HepG2 (cell line): Measurements from ENCODE around the gene SOX12. TPM values are rescaled to one million over a fixed set of nuclear protein-coding genes. Genes with fewer than 3 reads are reported as not detected.

Experiments used
- BRF2 ChIP-seq: sonication (generic); formaldehyde crosslinking; IDR thresholded peaks from 2 replicates; pipeline ENCODE4 v1.8.1; 2022; ENCODE audit warnings: mild to moderate bottlenecking, missing genetic modification reagents
- CEBPB ChIP-seq: IDR thresholded peaks from 2 replicates; pipeline ENCODE4 v1.6.1; 2011; ENCODE audit warnings: low read depth, low read length, improper control_type of control experiment, borderline replicate concordance
- FOXO4 ChIP-seq: sonication (generic); formaldehyde crosslinking; conservative IDR thresholded peaks from 2 replicates; pipeline ENCODE4 v1.8.1; 2023; ENCODE audit warnings: missing genetic modification reagents
- HNF4A ChIP-seq: sonication (generic); formaldehyde crosslinking; IDR thresholded peaks from 2 replicates; pipeline ENCODE4 v1.4.0; 2020; ENCODE audit warnings: missing genetic modification reagents
- HOMEZ ChIP-seq: IDR thresholded peaks from 2 replicates; pipeline ENCODE4 v1.6.1; 2016; ENCODE audit warnings: low read depth
- JUND ChIP-seq: sonication (generic); formaldehyde crosslinking; IDR thresholded peaks from 2 replicates; pipeline ENCODE4 v1.8.0; 2022; ENCODE audit warnings: mild to moderate bottlenecking, missing genetic modification reagents
- MEF2D ChIP-seq: sonication (generic); formaldehyde crosslinking; IDR thresholded peaks from 2 replicates; pipeline ENCODE4 v1.5.1; 2020; ENCODE audit warnings: mild to moderate bottlenecking, missing genetic modification reagents
- MTERF4 ChIP-seq: sonication (generic); formaldehyde crosslinking; IDR thresholded peaks from 2 replicates; pipeline ENCODE4 v1.8.0; 2023; ENCODE audit warnings: mild to moderate bottlenecking, missing genetic modification reagents
- NBN ChIP-seq: fragments of 450-650 bp; conservative IDR thresholded peaks from 2 replicates; pipeline ENCODE4 v1.6.1; 2017
- POLR2AphosphoS2 ChIP-seq: IDR thresholded peaks from 2 replicates; pipeline ENCODE4 v1.6.1; 2011; ENCODE audit warnings: low read depth, low read length, improper control_type of control experiment
- REXO4 ChIP-seq: sonication (generic); formaldehyde crosslinking; IDR thresholded peaks from 2 replicates; pipeline ENCODE4 v1.8.0; 2022; ENCODE audit warnings: missing genetic modification reagents, mild to moderate bottlenecking, borderline replicate concordance
- SMAD1 ChIP-seq: sonication (generic); formaldehyde crosslinking; IDR thresholded peaks from 2 replicates; pipeline ENCODE4 v1.4.0; 2020; ENCODE audit warnings: missing genetic modification reagents, low read depth, mild to moderate bottlenecking, borderline replicate concordance
- SMYD3 ChIP-seq: sonication (generic); formaldehyde crosslinking; IDR thresholded peaks from 2 replicates; pipeline ENCODE4 v1.8.1; 2023; ENCODE audit warnings: mild to moderate bottlenecking, missing genetic modification reagents
- YY1 ChIP-seq: IDR thresholded peaks from 2 replicates; pipeline ENCODE4 v1.6.1; 2011; ENCODE audit warnings: low read length, low read depth, moderate library complexity, mild to moderate bottlenecking; ENCODE audit not compliant: insufficient read depth, insufficient replicate concordance
- ZNF281 ChIP-seq: sonication (generic); formaldehyde crosslinking; IDR thresholded peaks from 2 replicates; pipeline ENCODE4 v1.4.0; 2020; ENCODE audit warnings: missing genetic modification reagents, borderline replicate concordance
- ZNF333 ChIP-seq: sonication (generic); formaldehyde crosslinking; IDR thresholded peaks from 2 replicates; pipeline ENCODE4 v1.4.0; 2020; ENCODE audit warnings: mild to moderate bottlenecking, missing genetic modification reagents, borderline replicate concordance
- ZNF44 ChIP-seq: sonication (generic); formaldehyde crosslinking; IDR thresholded peaks from 2 replicates; pipeline ENCODE4 v1.5.1; 2020; ENCODE audit warnings: mild to moderate bottlenecking, missing genetic modification reagents
- ZNF569 ChIP-seq: sonication (generic); formaldehyde crosslinking; IDR thresholded peaks from 2 replicates; pipeline ENCODE4 v1.5.0; 2020; ENCODE audit warnings: mild to moderate bottlenecking, missing genetic modification reagents, moderate library complexity, borderline replicate concordance
- ZNF614 ChIP-seq: IDR thresholded peaks from 2 replicates; pipeline ENCODE4 v1.6.1; 2018; ENCODE audit warnings: missing biosample characterization, missing genetic modification reagents, inconsistent platforms, borderline replicate concordance
- ZNF674 ChIP-seq: sonication (generic); formaldehyde crosslinking; IDR thresholded peaks from 2 replicates; pipeline ENCODE4 v1.5.0; 2020; ENCODE audit warnings: low read depth, mild to moderate bottlenecking, missing genetic modification reagents
- ZNF816 ChIP-seq: sonication (generic); formaldehyde crosslinking; IDR thresholded peaks from 2 replicates; pipeline ENCODE4 v1.8.0; 2022; ENCODE audit warnings: missing genetic modification reagents, mild to moderate bottlenecking, borderline replicate concordance
- polyA plus RNA-seq, 8 experiments: library from polyadenylated mRNA; depleted of rRNA in 3 of 8; stranded (reverse) in 7 of 8; unstranded in 1 of 8; fragments of >200 nt; fragmentation: Illumina TruSeq in 4 of 8; extraction: Trizol in 4 of 8; gene quantifications; 2 replicates each; pipeline versions ENCODE4 v1.2.1 to v1.2.3, GENCODE V29; 2011 to 2016; ENCODE audit warnings: low read depth in 4 of 8, missing spikeins in 1 of 8, mixed read lengths in 1 of 8; ENCODE audit not compliant: insufficient read depth in 1 of 8
- total RNA-seq, 5 experiments: library from RNA; depleted of rRNA; stranded (reverse); fragments of >200 nt; fragmentation: Illumina TruSeq; extraction: Trizol; gene quantifications; 2 replicates each; pipeline ENCODE4 v1.2.3, GENCODE V29; 2016; ENCODE audit warnings: low read depth in 1 of 5

SOX12 gene
- total and polyA plus RNA-seq, 2 of the 13 experiments (the other 11 are each of a cell fraction or from before 2014, with no cell fraction given), result 10.0 to 18.7 TPM

- TF ChIP-seq MTERF4 (CRISPR knock-in tag), result no peak
- TF ChIP-seq ZNF674 (CRISPR knock-in tag), result no peak
- TF ChIP-seq SMYD3 (CRISPR knock-in tag), result no peak
- TF ChIP-seq HNF4A (CRISPR knock-in tag), result no peak
- TF ChIP-seq ZNF614 (CRISPR knock-in tag), result no peak
- TF ChIP-seq ZNF44 (CRISPR knock-in tag), result peak; percentile 24; the same call in 1 of the 2 replicates
- peak; percentile 53 for TF ChIP-seq MEF2D (CRISPR knock-in tag)
- TF ChIP-seq REXO4, result no peak
- TF ChIP-seq CEBPB, result peak; percentile 45; the same call in 1 of the 2 replicates
- peak; percentile 74 for TF ChIP-seq ZNF281 (CRISPR knock-in tag)
- no peak for TF ChIP-seq FOXO4 (CRISPR knock-in tag)
- 0 out of 2 replicates have a peak, but pooled peaks have one; percentile 10 for TF ChIP-seq BRF2 (CRISPR knock-in tag)
- no peak for TF ChIP-seq ZNF569
- TF ChIP-seq ZNF816 (CRISPR knock-in tag), result no peak
- peak; percentile 93 for TF ChIP-seq ZNF333 (CRISPR knock-in tag)
- TF ChIP-seq JUND (CRISPR knock-in tag), result no peak
- TF ChIP-seq SMAD1 (CRISPR knock-in tag), result no peak
- no peak for TF ChIP-seq POLR2AphosphoS2
- peak; percentile 53 for TF ChIP-seq YY1
- no peak for TF ChIP-seq HOMEZ (CRISPR knock-in tag)
- no peak for TF ChIP-seq NBN
Observed at GRCh38 chr20:297925-298775, 27.2 kb upstream of the SOX12 start (continued).
